ENCODE measurements around the gene TNFAIP2. TPM values are rescaled to one million over a fixed set of nuclear protein-coding genes. Genes with fewer than 3 reads are reported as not detected.
"Not testable (repeated sequence)": the region's sequence is repeated elsewhere in the genome, so short reads cannot be mapped to it uniquely, and the experiment has no call there.

Gene TNFAIP2
- polyA plus RNA-seq, 4 donors = 27.8 to 40.0 (median 35.4) TPM

DNA sequence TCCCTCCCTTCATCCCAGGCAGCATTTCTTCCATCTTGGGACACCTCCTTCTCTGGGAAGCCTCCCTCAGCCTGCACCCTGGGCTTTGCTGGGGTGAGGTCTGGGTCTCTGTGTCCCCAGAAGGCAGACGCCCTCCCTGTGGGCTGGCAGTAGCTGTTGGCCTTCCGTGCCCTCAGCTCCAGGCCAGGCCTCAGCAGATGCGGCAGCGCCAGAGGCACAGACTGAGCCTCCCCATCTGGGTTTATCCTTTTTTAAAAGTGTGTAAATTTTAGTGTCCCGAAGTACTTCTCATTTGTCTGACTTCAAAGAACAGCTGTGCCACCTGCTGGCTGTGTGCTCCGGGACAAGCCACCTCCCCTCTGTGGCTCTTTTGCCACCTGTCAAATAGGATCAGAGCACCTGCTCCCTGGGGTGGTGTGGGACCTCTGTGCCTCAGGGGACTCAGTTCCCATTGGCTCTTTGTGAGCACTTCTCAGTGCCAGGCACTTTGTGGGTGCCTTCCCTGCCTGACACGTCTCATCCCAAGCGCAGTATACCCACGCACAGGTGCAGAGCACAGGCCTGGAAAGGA, 17.6 kb upstream of the TNFAIP2 start:
- no peak for DNase-seq (ENCODE audit: low read depth in 4 of 4, low spot score in 3 of 4)

GRCh38 chr14:103107455-103107854, 15.8 kb upstream of the TNFAIP2 start:
- DNase-seq (ENCODE audit: low read depth in 4 of 4, low spot score in 3 of 4) = no peak

DNA sequence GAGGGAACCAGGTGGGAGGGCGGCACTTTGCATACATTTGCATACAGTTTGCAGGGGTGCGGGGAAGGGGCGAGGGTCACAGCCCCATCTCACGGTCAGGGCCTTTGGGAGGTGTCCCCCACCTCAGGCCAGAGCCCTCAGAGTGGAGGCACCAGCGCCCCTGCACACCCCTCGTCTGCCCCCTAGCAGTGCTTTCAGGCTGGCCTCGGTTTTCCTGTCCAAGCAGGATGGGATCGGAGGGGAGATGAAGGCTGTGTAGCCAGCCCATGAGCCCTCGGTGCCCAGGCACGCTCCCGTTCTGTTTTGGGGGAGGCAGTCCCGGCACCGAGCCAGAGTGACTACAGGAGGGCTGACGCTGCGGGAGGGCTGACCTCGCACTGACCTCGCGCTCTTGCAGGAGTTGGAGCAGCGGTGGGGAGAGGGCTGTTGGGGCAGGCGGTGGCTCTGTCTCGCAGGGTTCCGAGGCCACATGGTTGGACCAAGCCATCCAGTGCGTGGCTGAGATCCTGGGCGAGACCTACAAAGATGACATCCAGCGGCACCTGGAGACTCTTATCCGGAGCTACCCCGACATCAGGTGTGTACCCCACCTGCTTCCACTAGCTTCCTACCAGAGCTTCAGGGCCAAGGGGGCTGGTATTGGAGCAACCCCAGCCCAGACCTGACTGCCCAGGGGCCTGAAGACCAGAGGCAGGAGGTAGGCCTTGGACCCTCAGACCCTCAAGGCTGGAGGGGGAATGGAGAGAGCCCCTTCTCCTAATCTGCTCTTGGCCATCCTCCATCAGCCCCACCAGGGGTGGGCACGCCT, 15.1 kb upstream of the TNFAIP2 start:
- DNase-seq (ENCODE audit: low read depth in 4 of 4, low spot score in 3 of 4) = no peak

GRCh38 chr14:103108749-103109207, 14.5 kb upstream of the TNFAIP2 start:
- no peak for DNase-seq (ENCODE audit: low read depth in 4 of 4, low spot score in 3 of 4)

DNA sequence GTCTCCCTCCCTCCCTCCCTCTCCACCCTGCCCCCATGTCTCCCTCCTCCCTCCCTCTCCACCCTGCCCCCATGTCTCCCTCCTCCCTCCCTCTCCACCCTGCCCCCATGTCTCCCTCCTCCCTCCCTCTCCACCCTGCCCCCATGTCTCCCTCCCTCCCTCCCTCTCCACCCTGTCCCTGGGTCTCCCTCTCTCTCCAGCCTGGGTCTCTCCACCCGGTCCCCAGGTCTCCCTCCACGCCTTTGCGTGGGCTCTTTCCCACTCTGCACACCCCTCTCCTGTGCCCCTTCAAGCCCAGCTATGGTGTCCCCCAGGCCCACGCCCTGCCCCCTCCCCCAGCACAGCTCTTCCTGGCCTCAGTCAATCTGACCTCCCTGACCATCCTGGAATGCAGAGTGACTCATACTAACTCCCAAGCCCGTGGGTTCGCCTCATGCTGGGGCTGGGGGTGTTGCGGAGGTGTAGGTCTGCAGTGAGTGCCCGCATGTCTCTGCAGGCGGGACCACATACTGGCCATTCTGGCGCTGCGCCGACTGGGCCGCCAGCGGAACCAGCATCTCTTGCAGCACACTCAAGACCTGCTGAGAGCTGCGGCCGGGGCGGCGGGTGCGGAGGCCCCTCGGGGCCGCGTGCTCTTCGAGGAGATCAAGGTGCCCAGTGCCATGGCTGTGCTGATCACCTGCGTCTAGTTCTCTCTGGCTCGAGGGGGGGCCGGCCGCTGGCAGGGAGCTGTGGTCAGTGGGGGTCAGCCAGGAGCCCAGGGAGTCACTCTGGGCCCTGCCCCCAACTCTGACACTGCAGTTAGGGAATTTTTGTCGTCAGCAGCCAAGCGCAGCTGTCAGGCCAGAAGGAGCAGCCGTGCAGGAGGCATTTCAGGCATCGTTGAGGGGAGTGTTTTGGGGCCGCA, 13.5 kb upstream of the TNFAIP2 start:
- no peak for DNase-seq (ENCODE audit: low read depth in 4 of 4, low spot score in 3 of 4)

DNA sequence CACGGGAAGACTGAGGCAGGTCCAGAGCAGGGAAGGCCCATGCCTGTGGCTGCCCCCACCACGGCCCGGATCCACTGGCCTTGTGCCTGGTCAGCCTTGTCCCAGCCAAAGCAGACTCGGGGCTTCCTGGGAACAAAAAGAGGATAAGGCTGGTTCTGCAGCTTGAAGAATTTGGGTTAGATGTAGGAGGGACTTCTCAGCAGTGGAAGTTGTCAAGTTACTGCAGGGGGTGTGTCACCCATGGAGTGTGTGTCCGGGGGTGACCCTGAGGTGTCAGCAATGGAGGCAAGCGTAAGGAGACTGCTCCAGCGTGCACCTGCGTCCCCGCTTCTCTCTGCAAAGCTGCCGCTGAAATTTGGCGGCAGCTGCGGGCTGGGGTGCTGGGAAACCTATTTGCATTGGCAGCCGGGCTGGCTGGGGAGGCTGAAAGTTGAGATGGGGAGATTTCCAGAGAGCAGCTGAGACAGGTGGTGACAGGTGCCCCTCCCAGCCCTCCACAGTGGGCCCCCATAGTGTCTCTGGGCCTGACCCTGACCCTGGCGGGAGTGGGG, 12.5 kb upstream of the TNFAIP2 start:
- no peak for DNase-seq (ENCODE audit: low read depth in 4 of 4, low spot score in 3 of 4)

- DNase-seq (ENCODE audit: low read depth in 4 of 4, low spot score in 3 of 4) = no peak
Measured at GRCh38 chr14:103111232-103111868, 11.9 kb upstream of the TNFAIP2 start.

GRCh38 chr14:103112400-103113243, 10.6 kb upstream of the TNFAIP2 start:
- DNase-seq (ENCODE audit: low read depth in 4 of 4, low spot score in 3 of 4) = no peak

GRCh38 chr14:103113303-103113702, 10.0 kb upstream of the TNFAIP2 start:
- DNase-seq (ENCODE audit: low read depth in 4 of 4, low spot score in 3 of 4) = no peak

DNA sequence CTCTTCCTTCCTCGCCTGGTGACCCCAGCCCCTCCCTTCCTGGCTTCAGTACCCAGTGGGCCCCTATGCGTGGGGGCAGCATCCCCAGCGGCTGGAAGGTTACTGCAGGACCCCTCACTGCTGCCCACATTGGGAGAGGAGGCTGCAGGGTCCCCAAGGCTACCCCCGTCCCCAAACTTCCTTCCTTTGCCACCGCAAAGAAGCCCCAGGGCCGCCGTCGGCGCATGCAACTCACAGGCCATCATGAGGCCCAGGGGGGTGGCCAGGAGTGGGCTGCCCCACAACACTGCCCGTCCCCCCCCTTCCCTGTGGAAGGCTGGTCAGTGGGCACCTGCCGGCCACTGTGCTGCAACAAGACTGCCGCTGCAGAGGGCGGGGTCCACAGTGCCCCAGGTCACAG, 9.5 kb upstream of the TNFAIP2 start:
- DNase-seq (ENCODE audit: low read depth in 4 of 4, low spot score in 3 of 4) = no peak

DNA sequence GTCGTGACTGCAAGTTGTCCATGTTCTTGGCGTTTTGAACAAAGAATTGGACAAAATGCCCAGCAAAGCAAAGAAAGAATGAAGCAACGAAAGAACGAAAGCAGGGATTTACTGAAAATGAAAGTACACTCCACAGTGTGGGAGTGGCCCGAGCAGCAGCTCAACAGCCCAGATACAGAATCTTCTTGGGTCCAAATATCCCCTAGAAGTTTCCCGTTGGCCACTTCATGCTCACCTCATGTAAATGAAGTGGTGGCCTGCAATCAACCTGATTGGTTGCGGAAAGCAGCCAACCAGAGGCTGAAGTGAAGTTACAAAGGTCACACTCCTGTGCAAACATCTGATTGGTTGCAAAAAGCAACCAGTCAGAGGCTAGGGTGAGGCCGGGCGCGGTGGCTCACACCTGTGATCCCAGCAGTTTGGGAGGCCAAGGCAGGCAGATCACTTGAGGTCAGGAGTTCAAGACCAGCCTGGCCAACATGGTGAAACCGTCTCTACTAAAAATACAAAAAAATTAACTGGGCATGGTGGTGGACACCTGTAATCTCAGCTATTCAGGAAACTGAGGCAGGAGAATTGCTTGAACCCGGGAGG, 8.1 kb upstream of the TNFAIP2 start:
- DNase-seq (ENCODE audit: low read depth in 4 of 4, low spot score in 3 of 4) = not testable (repeated sequence)

DNA sequence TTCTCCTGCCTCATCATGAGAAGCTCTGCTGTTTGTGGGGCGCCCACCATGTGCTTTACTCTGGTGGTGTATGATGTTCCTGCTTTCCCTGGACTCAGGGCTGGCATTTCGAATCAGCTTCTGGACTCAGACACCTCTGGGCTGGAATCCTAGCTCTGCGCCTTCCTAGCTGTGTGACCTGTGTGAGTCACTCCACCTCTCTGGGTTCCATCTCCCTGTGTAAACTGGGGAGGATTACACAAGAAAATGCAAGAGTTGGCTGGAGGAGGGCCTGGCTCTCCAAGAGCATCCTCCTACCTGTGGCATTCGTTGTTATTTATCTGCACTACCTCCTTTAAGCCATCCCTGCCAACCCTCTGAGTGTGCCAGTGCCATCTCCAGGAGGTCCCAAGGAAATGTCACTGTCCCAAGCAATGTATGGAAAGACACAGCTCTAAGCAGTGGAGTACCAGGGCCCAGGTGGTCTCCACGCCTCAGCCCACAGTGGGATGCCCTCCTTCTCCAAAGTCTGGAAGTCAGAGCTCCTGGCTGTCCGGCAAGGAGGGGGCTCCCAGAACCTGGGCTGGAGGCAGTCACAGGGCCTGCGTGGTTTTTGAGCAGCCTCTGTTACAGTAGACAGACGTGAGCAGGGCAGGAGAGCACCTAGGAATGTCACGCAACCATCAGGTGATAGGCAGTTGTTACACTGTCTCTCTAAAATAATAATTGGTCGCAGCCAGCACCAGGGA, 7.3 kb upstream of the TNFAIP2 start:
- DNase-seq (ENCODE audit: low read depth in 4 of 4, low spot score in 3 of 4) = no peak

DNA sequence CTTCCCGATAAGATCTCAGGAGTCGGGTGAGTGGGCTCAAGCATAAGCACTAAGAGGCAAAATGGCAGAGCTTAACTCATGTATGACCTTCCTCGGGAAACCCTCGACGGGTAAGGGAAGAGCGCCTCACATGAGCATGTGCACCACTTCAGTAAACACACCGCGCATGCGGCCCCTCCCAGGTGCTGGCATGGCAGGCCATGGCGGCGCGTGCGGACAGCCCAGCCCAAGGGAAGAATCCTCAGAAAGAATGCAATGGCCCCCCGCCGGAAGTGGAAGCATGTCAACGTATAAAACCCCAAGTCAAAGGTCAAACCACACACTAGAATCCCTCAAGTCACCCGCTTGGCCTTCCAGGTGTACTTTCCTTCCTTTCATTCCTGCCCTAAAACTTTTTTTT, 6.6 kb upstream of the TNFAIP2 start:
- DNase-seq (ENCODE audit: low read depth in 4 of 4, low spot score in 3 of 4) = no peak

DNA sequence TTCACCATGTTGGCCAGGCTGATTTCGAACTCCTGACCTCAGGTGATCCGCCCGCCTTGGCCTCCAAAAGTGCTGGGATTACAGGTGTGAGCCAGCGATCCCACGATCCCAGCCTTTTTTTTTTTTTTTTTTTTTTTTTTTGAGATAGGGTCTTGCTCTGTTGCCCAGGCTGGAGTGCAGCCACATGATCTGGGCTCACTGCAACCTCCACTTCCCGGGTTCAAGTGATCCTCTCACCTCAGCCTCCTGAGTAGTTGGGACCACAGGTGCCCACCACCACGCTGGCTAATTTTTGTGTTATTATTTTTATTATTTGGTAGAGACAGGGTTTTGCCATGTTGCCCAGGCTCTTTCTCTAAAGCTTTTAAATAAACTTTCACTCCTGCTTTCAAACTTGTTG, 5.8 kb upstream of the TNFAIP2 start:
- DNase-seq (ENCODE audit: low read depth in 4 of 4, low spot score in 3 of 4) = not testable (repeated sequence)

GRCh38 chr14:103118018-103118662, 5.1 kb upstream of the TNFAIP2 start:
- no peak for DNase-seq (ENCODE audit: low read depth in 4 of 4, low spot score in 3 of 4)

GRCh38 chr14:103118663-103119404, 4.4 kb upstream of the TNFAIP2 start:
- DNase-seq (ENCODE audit: low read depth in 4 of 4, low spot score in 3 of 4) = no peak

GRCh38 chr14:103119527-103119926, 3.7 kb upstream of the TNFAIP2 start:
- DNase-seq (ENCODE audit: low read depth in 4 of 4, low spot score in 3 of 4) = not testable (repeated sequence)

Measured in right renal pelvis (tissue), 4 donors.